Activated CD8-positive, alpha-beta memory T cell treated with anti-CD3 and anti-CD28 coated beads for 48 hours (primary cell): ENCODE data around the gene PHF21A.
"Not testable (repeated sequence)": the region's sequence is repeated elsewhere in the genome, so short reads cannot be mapped to it uniquely, and the experiment has no call there.

Source experiments
- DNase-seq, 3 experiments: peaks; one replicate each; pipeline ENCODE4 v3.0.0-alpha.2; 2020; ENCODE audit warnings: low read depth in 2 of 3, low spot score in 2 of 3

The PHF21A gene

GRCh38 chr11:46120346-46121300 lies 631 bp downstream of the PHF21A start:
- DNase-seq: peak in 1 of 3 experiments; percentile 14

- DNase-seq: peak in 2 of 3 experiments; percentile 19 to 22
Observed at GRCh38 chr11:46119352-46120216, 1.7 kb downstream of the PHF21A start.

- DNase-seq: no peak
Observed at GRCh38 chr11:46118702-46119351, 2.4 kb downstream of the PHF21A start.

GRCh38 chr11:46117842-46118241 lies 3.4 kb downstream of the PHF21A start:
- DNase-seq: no peak

GRCh38 chr11:46116712-46117037 lies 4.6 kb downstream of the PHF21A start:
- not testable (repeated sequence) for DNase-seq

GRCh38 chr11:46116007-46116711 lies 5.1 kb downstream of the PHF21A start:
- DNase-seq: no peak

GRCh38 chr11:46114961-46115360 lies 6.3 kb downstream of the PHF21A start:
- no peak for DNase-seq

GRCh38 chr11:46114378-46114777 lies 6.9 kb downstream of the PHF21A start:
- DNase-seq: no peak

- DNase-seq: no peak
Observed at GRCh38 chr11:46112961-46113607, 8.2 kb downstream of the PHF21A start.

GRCh38 chr11:46108751-46109150 lies 12.5 kb downstream of the PHF21A start:
- no peak for DNase-seq

GRCh38 chr11:46107780-46108179 lies 13.5 kb downstream of the PHF21A start:
- no peak for DNase-seq

- no peak for DNase-seq
Observed at GRCh38 chr11:46107408-46107718, 13.9 kb downstream of the PHF21A start.

GRCh38 chr11:46106530-46107407 lies 14.5 kb downstream of the PHF21A start:
- no peak for DNase-seq

- no peak for DNase-seq
Observed at GRCh38 chr11:46105926-46106325, 15.3 kb downstream of the PHF21A start.

GRCh38 chr11:46105134-46105628 lies 16.1 kb downstream of the PHF21A start:
- no peak for DNase-seq

- no peak for DNase-seq
Observed at GRCh38 chr11:46102843-46103242, 18.4 kb downstream of the PHF21A start.

GRCh38 chr11:46100670-46101069 lies 20.6 kb downstream of the PHF21A start:
- no peak for DNase-seq

- DNase-seq: no peak
Observed at GRCh38 chr11:46099963-46100316, 21.3 kb downstream of the PHF21A start.

GRCh38 chr11:46090375-46090774 lies 30.9 kb downstream of the PHF21A start:
- DNase-seq: no peak
